SU-DHL-6 (cell line): ENCODE results near the gene C6orf15.

ENCODE experiments used
- H2AFZ ChIP-seq: fragments of 200-600 bp; sonication (generic); 2 replicates; pipeline ENCODE4 v1.6.1; 2014; ENCODE audit warnings: low read depth, mild to moderate bottlenecking, moderate library complexity, mixed read lengths, antibody characterized with exemption, low read length; ENCODE audit not compliant: severe bottlenecking
- H3F3A ChIP-seq: fragments of 200-600 bp; shearing (Covaris generic); 2 replicates; pipeline ENCODE4 v1.6.0; 2016; ENCODE audit warnings: antibody characterized with exemption, mild to moderate bottlenecking; ENCODE audit not compliant: insufficient read depth
- H3K27ac ChIP-seq: fragments of 200-600 bp; sonication (generic); 2 replicates; pipeline ENCODE4 v1.5.1; 2016; ENCODE audit warnings: low read depth, mild to moderate bottlenecking, low read length, moderate library complexity, mixed read lengths
- H3K27me3 ChIP-seq: fragments of 200-600 bp; sonication (generic), shearing (Covaris generic); 2 replicates; pipeline ENCODE4 v1.6.0; 2014; ENCODE audit warnings: mild to moderate bottlenecking, low read length
- H3K36me3 ChIP-seq: fragments of 200-600 bp; sonication (generic); 2 replicates; pipeline ENCODE4 v1.6.1; 2014; ENCODE audit warnings: mild to moderate bottlenecking, low read length, mixed read lengths
- H3K4me2 ChIP-seq: fragments of 300-600, 200-600 bp; shearing (Covaris generic), sonication (generic); 2 replicates; pipeline ENCODE4 v1.6.0; 2014; ENCODE audit warnings: low read length, low read depth, mild to moderate bottlenecking; ENCODE audit not compliant: poor library complexity, severe bottlenecking
- H3K4me3 ChIP-seq: fragments of 200-600 bp; sonication (generic); 2 replicates; pipeline ENCODE4 v1.5.1; 2014; ENCODE audit warnings: antibody characterized with exemption, low read length, mild to moderate bottlenecking, mixed read lengths; ENCODE audit not compliant: insufficient read depth, poor library complexity, severe bottlenecking
- H3K79me2 ChIP-seq: fragments of 200-600 bp; sonication (generic); 2 replicates; pipeline ENCODE4 v1.6.1; 2014; ENCODE audit warnings: mild to moderate bottlenecking, low read length, moderate library complexity; ENCODE audit not compliant: insufficient read depth
- H3K9ac ChIP-seq: fragments of 200-600 bp; sonication (generic); 2 replicates; pipeline ENCODE4 v1.7.0; 2014; ENCODE audit warnings: mild to moderate bottlenecking, low read length
- H3K9me2 ChIP-seq: fragments of 200-600 bp; sonication (generic); replicated peaks from 2 replicates; pipeline ENCODE4 v1.6.1; 2014; ENCODE audit warnings: low read length; ENCODE audit not compliant: insufficient read depth
- H3K9me3 ChIP-seq: fragments of 200-600 bp; sonication (generic); 2 replicates; pipeline ENCODE4 v1.6.1; 2014; ENCODE audit warnings: low read length, mixed read lengths; ENCODE audit not compliant: insufficient read depth
- H4K20me1 ChIP-seq: fragments of 200-600 bp; sonication (generic); 2 replicates; pipeline ENCODE4 v1.6.1; 2014; ENCODE audit warnings: low read depth, mild to moderate bottlenecking, antibody characterized with exemption, low read length, moderate library complexity, mixed read lengths
- EZH2phosphoT487 ChIP-seq: fragments of 200-600 bp; sonication (generic), shearing (Covaris generic); conservative IDR thresholded peaks from 2 replicates; pipeline ENCODE4 v1.6.1; 2018; ENCODE audit warnings: mild to moderate bottlenecking, antibody characterized with exemption, low read length, moderate library complexity, mixed read lengths
- TF ChIP-seq, protein P1 (sequence below): fragments of 200-600 bp; sonication (generic); IDR thresholded peaks from one replicate; pipeline ENCODE4 v1.5.1; 2017; ENCODE audit warnings: antibody characterized with exemption, mild to moderate bottlenecking, low read length, moderate library complexity; ENCODE audit not compliant: insufficient read depth, poor library complexity, severe bottlenecking

Gene C6orf15

DNA sequence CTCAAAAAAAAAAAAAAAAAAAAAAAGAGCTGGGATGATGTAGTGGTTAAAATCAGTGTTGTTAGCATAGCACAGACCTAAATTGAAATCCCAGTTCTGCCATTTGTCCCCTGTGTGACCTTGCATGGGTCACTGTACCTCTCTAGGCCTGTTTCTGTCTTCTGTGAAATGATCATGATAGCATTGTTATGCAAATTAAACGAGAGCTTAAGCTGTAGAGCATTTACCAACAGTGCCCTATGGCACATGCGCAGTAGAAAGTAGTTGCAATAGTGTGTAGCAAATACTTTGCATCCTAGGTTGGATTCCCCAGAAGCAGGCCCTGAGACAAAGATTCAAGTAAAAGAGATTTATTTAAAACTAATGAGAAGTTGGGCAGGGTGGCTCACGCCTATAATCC lies 19.2 kb upstream of the C6orf15 start:
- Histone ChIP-seq H3F3A (no peaks in the 10 kb centered on the region), H3K27me3 (no peaks in the 10 kb centered on the region), H3K79me2 (no peaks in the 10 kb centered on the region), H3K9me3 (no peaks in the 10 kb centered on the region), H3K36me3 (no peaks in the 10 kb centered on the region), H4K20me1 (no peaks in the 10 kb centered on the region), H3K4me2 (no peak overlapping the region), H3K27ac (no peak overlapping the region), H3K9me2 (no peaks in the 10 kb centered on the region), H3K4me3 (no peak overlapping the region), H3K9ac (no peak overlapping the region), H2AFZ (no peak overlapping the region)
- TF ChIP-seq EZH2phosphoT487: no peak
- TF ChIP-seq, protein P1, sequence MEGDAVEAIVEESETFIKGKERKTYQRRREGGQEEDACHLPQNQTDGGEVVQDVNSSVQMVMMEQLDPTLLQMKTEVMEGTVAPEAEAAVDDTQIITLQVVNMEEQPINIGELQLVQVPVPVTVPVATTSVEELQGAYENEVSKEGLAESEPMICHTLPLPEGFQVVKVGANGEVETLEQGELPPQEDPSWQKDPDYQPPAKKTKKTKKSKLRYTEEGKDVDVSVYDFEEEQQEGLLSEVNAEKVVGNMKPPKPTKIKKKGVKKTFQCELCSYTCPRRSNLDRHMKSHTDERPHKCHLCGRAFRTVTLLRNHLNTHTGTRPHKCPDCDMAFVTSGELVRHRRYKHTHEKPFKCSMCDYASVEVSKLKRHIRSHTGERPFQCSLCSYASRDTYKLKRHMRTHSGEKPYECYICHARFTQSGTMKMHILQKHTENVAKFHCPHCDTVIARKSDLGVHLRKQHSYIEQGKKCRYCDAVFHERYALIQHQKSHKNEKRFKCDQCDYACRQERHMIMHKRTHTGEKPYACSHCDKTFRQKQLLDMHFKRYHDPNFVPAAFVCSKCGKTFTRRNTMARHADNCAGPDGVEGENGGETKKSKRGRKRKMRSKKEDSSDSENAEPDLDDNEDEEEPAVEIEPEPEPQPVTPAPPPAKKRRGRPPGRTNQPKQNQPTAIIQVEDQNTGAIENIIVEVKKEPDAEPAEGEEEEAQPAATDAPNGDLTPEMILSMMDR: no peak

DNA sequence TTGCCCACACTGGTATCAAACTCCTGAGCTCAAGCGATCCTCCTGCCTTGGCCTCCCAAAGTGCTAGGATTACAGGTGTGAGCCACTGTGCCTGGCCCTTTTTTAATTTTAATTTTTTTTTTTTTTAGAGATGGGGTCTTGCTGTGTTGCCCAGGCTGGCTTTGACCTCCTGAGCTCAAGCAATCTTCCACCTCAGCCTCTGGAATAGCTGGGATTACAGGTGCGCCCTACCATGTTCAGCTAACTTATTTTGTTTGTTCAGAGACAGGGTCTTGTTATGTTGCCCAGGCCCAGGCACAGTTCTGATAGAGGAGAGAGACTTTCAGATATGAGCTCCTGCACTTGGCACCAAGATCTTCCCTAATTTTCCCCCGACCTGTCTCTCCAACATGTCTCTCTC lies 18.4 kb upstream of the C6orf15 start:
- Histone ChIP-seq H4K20me1 (no peaks in the 10 kb centered on the region), H2AFZ (no peak overlapping the region), H3K4me3 (no peak overlapping the region), H3K79me2 (no peaks in the 10 kb centered on the region), H3K27me3 (no peaks in the 10 kb centered on the region), H3K36me3 (no peaks in the 10 kb centered on the region), H3K9ac (no peak overlapping the region), H3K9me3 (no peaks in the 10 kb centered on the region), H3K27ac (no peak overlapping the region), H3F3A (no peaks in the 10 kb centered on the region), H3K4me2 (no peak overlapping the region), H3K9me2 (no peaks in the 10 kb centered on the region)
- TF ChIP-seq, protein P1: no peak
- no peak for TF ChIP-seq EZH2phosphoT487

DNA sequence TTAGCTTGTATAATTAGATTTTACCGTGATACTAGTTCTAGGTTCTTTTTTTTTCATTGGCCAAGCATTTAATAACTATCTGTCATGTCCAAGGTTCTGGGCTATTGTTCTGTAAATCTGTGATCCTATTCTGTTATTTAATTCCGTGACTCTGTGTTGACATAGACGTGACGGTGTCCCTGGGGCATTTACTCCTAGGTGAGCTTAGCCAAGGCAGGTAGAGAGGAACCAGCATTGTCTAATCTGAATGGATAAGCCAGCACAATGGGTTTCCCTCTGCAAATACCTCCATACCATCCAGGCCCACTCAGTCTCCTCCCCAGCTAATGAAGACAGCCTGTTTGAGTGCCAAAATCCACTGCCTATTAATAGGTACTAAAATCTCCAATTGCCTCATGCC lies 16.8 kb upstream of the C6orf15 start:
- H4K20me1 ChIP-seq: no peaks in the 10 kb centered on the region
- no peak overlapping the region for H2AFZ ChIP-seq
- no peak overlapping the region for H3K4me3 ChIP-seq
- H3K9me3 ChIP-seq: no peaks in the 10 kb centered on the region
- H3K27ac ChIP-seq: no peak overlapping the region
- H3K9me2 ChIP-seq: no peaks in the 10 kb centered on the region
- no peaks in the 10 kb centered on the region for H3K79me2 ChIP-seq
- no peaks in the 10 kb centered on the region for H3K36me3 ChIP-seq
- H3K9ac ChIP-seq: no peak overlapping the region
- TF ChIP-seq, protein P1: no peak
- TF ChIP-seq EZH2phosphoT487: no peak
- no peak overlapping the region for H3K4me2 ChIP-seq
- no peaks in the 10 kb centered on the region for H3K27me3 ChIP-seq
- H3F3A ChIP-seq: no peaks in the 10 kb centered on the region
